Measurements from ENCODE around the gene WDR54. TPM values are rescaled to one million over a fixed set of nuclear protein-coding genes. Genes with fewer than 3 reads are reported as not detected.

WDR54 gene
- total and polyA plus RNA-seq, 2 donors (not counting 3 experiments of a cell fraction or from before 2014, with no cell fraction given), result 21.7 to 46.3 TPM

GRCh38 chr2:74416778-74417177 lies 4.8 kb upstream of the WDR54 start:
- Histone ChIP-seq H3K4me2 (ENCODE audit: insufficient read depth, low read length) (no peak overlapping the region), H3K36me3 (ENCODE audit: control insufficient read depth in 2 of 2, extremely low read depth in 1 of 2, insufficient read depth in 2 of 2, low read length in 2 of 2) (no peaks in the 10 kb centered on the region), H3K4me3 (replicated peaks in 1 of 3; ENCODE audit: insufficient read depth in 1 of 3, low read depth in 1 of 3, low read length in 3 of 3) (no peak overlapping the region), H3K27ac (ENCODE audit: insufficient read depth, low read depth, low read length) (no peak overlapping the region), H4K20me1 (replicated peaks; ENCODE audit: control insufficient read depth, extremely low read depth, insufficient read depth, low read length) (no peaks in the 10 kb centered on the region), H2AFZ (ENCODE audit: low read depth, low read length) (no peak overlapping the region), H3K79me2 (ENCODE audit: control insufficient read depth, insufficient read depth, low read length) (no peaks in the 10 kb centered on the region), H3K9me1 (replicated peaks; ENCODE audit: control insufficient read depth, extremely low read depth, insufficient read depth, low read length) (no peaks in the 10 kb centered on the region), H3K9ac (replicated peaks; ENCODE audit: extremely low read depth, insufficient read depth, low read length) (no peak overlapping the region), H3K9me3 (replicated peaks; ENCODE audit: control insufficient read depth, insufficient read depth, low read length) (no peaks in the 10 kb centered on the region), H3K27me3 (ENCODE audit: control insufficient read depth in 2 of 2, insufficient read depth in 2 of 2, low read length in 2 of 2) (peaks cover 33 to 42% of the 10 kb centered on the region in 2 experiments), H3K4me1 (ENCODE audit: control insufficient read depth, extremely low read depth, insufficient read depth, low read length) (peaks cover 11% of the 10 kb centered on the region)
- POLR2A ChIA-PET, result no interaction called here
- DNase-seq (ENCODE audit: low read depth, low spot score) (no peak), FAIRE-seq (no peak)
- TF ChIP-seq POLR2A (IDR thresholded peaks at IDR 0.05; ENCODE audit: low read depth, low read length) (no peak), MYC (IDR thresholded peaks at IDR 0.05; ENCODE audit: low read depth, low read length) (no peak), JUN (IDR thresholded peaks at IDR 0.05; ENCODE audit: borderline replicate concordance, insufficient read depth, insufficient read length, low read depth) (no peak), POLR2AphosphoS5 (IDR thresholded peaks at IDR 0.05; ENCODE audit: insufficient read depth, low read depth, low read length) (no peak), CTCF (IDR thresholded peaks at IDR 0.05; ENCODE audit: extremely low read depth in 1 of 2, insufficient read depth in 1 of 2, low read depth in 1 of 2, low read length in 2 of 2) (no peak), FOS (IDR thresholded peaks at IDR 0.05; ENCODE audit: borderline replicate concordance, insufficient read depth, low read length) (no peak), EZH2 (IDR thresholded peaks at IDR 0.05; ENCODE audit: borderline replicate concordance, low read depth, low read length, severe bottlenecking) (no peak), GATA2 (IDR thresholded peaks at IDR 0.05; ENCODE audit: insufficient read depth, insufficient read length, low read depth, low read length) (no peak), MAX (IDR thresholded peaks at IDR 0.05; ENCODE audit: insufficient read depth, insufficient read length) (no peak)
- dilution Hi-C loops (cut with MboI; ENCODE audit: extremely low pct_ligation_motif_present, low sequenced_read_pairs), result no loop called here
- intact Hi-C loops (cut with micrococcal nuclease), result no loop called here
- BruUV-seq (replicated peaks), result no TSS peak
- CTCF ChIA-PET, result no interaction called here
